ENCODE data around the gene NFATC1.
"Not testable (repeated sequence)": the region's sequence is repeated elsewhere in the genome, so short reads cannot be mapped to it uniquely, and the experiment has no call there.

NFATC1 gene

GRCh38 chr18:79481046-79481790 lies 85.5 kb downstream of the NFATC1 start:
- Histone ChIP-seq H3K36me3 (ENCODE audit: control insufficient read depth, insufficient read depth, low read length) (no peaks in the 10 kb centered on the region), H3K4me2 (ENCODE audit: low read length) (no peak overlapping the region), H3K9ac (no peak overlapping the region)

DNA sequence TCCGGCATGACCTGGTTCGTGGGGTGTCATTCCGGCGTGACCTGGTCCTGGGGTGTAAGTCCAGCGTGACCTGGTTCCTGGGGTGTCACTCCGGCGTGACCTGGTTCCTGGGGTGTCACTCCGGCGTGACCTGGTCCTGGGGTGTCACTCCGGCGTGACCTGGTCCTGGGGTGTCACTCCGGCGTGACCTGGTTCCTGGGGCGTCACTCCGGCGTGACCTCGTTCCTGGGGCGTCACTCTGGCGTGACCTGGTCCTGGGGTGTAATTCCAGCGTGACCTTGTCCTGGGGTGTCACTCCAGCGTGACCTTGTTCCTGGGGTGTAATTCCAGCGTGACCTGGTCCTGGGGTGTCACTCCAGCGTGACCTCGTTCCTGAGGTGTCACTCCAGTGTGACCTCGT lies 87.7 kb downstream of the NFATC1 start:
- H3K9ac ChIP-seq; H3K27me3 ChIP-seq (ENCODE audit: control insufficient read depth, insufficient read depth, low read length); H2AFZ ChIP-seq; H3K27ac ChIP-seq; H3K4me3 ChIP-seq (ENCODE audit: low read depth, low read length); H3K79me2 ChIP-seq; H3K36me3 ChIP-seq (ENCODE audit: control insufficient read depth, insufficient read depth, low read length); H3K9me3 ChIP-seq (ENCODE audit: control insufficient read depth, low read length); H3K4me2 ChIP-seq (ENCODE audit: low read length); H3K4me1 ChIP-seq: not testable (repeated sequence)

More at GRCh38 chr18:79481046-79481790, 85.5 kb downstream of the NFATC1 start:
- no peak for TF ChIP-seq CTCF (IDR thresholded peaks at IDR 0.05)
- Histone ChIP-seq H3K9me3 (ENCODE audit: control insufficient read depth, low read length) (no peaks in the 10 kb centered on the region), H3K27me3 (ENCODE audit: control insufficient read depth, insufficient read depth, low read length) (no peaks in the 10 kb centered on the region), H3K4me1 (no peaks in the 10 kb centered on the region), H3K79me2 (no peaks in the 10 kb centered on the region), H3K27ac (no peak overlapping the region), H3K4me3 (ENCODE audit: low read depth, low read length) (no peak overlapping the region), H2AFZ (no peak overlapping the region)

GRCh38 chr18:79483971-79484491 lies 88.3 kb downstream of the NFATC1 start:
- no peak overlapping the region for H3K9ac ChIP-seq
- no peak overlapping the region for H2AFZ ChIP-seq
- H3K4me2 ChIP-seq (ENCODE audit: low read length), result no peak overlapping the region
- no peak overlapping the region for H3K27ac ChIP-seq
- no peaks in the 10 kb centered on the region for H3K79me2 ChIP-seq
- TF ChIP-seq CTCF (IDR thresholded peaks at IDR 0.05), result no peak
- no peaks in the 10 kb centered on the region for H3K36me3 ChIP-seq (ENCODE audit: control insufficient read depth, insufficient read depth, low read length)
- no peaks in the 10 kb centered on the region for H3K4me1 ChIP-seq
- no peaks in the 10 kb centered on the region for H3K27me3 ChIP-seq (ENCODE audit: control insufficient read depth, insufficient read depth, low read length)
- H3K4me3 ChIP-seq (ENCODE audit: low read depth, low read length), result no peak overlapping the region
- H3K9me3 ChIP-seq (ENCODE audit: control insufficient read depth, low read length), result no peaks in the 10 kb centered on the region

DNA sequence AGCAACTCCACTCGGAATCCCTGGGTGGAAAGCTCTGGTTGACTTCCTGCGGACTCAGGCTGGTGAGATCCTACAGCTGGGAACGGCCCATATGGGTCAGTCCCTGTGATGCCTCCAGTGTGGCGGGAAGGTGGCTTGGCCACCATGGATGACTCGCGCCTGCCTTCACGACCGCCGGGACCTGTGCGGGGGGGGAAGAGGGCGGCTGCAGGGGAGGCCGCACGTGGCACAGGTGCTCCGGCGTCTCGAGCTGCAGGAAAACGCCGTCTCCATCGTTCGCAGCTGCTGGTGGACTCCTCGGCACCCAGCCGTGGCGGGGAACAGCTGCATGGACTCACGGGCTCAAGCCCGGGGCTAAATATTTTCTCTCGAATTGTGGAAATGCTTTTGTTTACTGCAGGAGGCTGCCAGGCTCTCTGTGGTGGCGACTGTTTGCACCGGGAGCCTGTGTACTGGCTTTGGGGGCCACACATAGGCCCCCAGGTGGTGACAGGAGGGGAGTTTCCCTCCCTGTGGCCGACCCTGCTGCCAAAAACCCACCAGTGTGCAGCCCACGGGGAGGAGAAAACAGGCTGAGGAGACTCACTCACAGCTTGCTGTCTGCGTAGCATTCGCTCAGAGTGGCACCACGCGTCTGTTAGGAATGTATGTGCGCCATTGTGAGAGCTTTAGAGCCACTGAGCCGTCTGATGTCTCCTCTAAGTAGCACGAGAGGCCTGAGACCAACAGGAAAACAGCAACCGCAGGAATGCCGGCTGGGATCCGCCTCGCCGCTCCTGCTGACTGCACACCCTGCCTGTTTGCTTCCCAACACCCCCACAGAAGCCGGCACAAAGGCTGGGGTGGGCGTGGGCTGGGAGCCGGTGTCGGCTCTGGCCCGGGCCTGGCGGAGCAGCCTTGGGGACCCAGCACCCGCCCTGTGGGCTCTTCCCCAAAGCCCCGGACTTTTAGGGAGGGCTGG lies 89.2 kb downstream of the NFATC1 start:
- no peaks in the 10 kb centered on the region for H3K4me1 ChIP-seq
- H3K27me3 ChIP-seq (ENCODE audit: control insufficient read depth, insufficient read depth, low read length), result no peaks in the 10 kb centered on the region
- H3K9me3 ChIP-seq (ENCODE audit: control insufficient read depth, low read length), result no peaks in the 10 kb centered on the region
- H2AFZ ChIP-seq, result no peak overlapping the region
- no peaks in the 10 kb centered on the region for H3K79me2 ChIP-seq
- H3K4me2 ChIP-seq (ENCODE audit: low read length), result no peak overlapping the region
- H3K9ac ChIP-seq, result no peak overlapping the region
- H3K36me3 ChIP-seq (ENCODE audit: control insufficient read depth, insufficient read depth, low read length), result no peaks in the 10 kb centered on the region
- no peak overlapping the region for H3K4me3 ChIP-seq (ENCODE audit: low read depth, low read length)
- no peak overlapping the region for H3K27ac ChIP-seq
- TF ChIP-seq CTCF (IDR thresholded peaks at IDR 0.05), result no peak

GRCh38 chr18:79485788-79486355 lies 90.1 kb downstream of the NFATC1 start:
- no peak overlapping the region for H3K27ac ChIP-seq
- H3K4me2 ChIP-seq (ENCODE audit: low read length), result no peak overlapping the region
- H3K9me3 ChIP-seq (ENCODE audit: control insufficient read depth, low read length), result no peaks in the 10 kb centered on the region
- H3K4me3 ChIP-seq (ENCODE audit: low read depth, low read length), result no peak overlapping the region
- H3K4me1 ChIP-seq, result no peaks in the 10 kb centered on the region
- TF ChIP-seq CTCF (IDR thresholded peaks at IDR 0.05), result no peak
- no peak overlapping the region for H3K9ac ChIP-seq
- no peaks in the 10 kb centered on the region for H3K79me2 ChIP-seq
- H3K36me3 ChIP-seq (ENCODE audit: control insufficient read depth, insufficient read depth, low read length), result no peaks in the 10 kb centered on the region
- H3K27me3 ChIP-seq (ENCODE audit: control insufficient read depth, insufficient read depth, low read length), result no peaks in the 10 kb centered on the region
- no peak overlapping the region for H2AFZ ChIP-seq

Data from parathyroid adenoma (tissue), 2 donors.